NAMALWA (cell line): ENCODE results near the gene SMAP1.

Source experiments
- DNase-seq: peaks from one replicate; pipeline ENCODE4 v3.0.0-alpha.2; 2015; ENCODE audit warnings: low spot score

SMAP1 gene

GRCh38 chr6:70843328-70843918 lies 175.7 kb downstream of the SMAP1 start:
- DNase-seq, result peak; percentile 34

- DNase-seq, result no peak
Measured at GRCh38 chr6:70844301-70844700, 176.6 kb downstream of the SMAP1 start.

- DNase-seq, result no peak
Measured at GRCh38 chr6:70846207-70846835, 178.6 kb downstream of the SMAP1 start.

- no peak for DNase-seq
Measured at GRCh38 chr6:70847106-70848084, 179.7 kb downstream of the SMAP1 start.

- DNase-seq, result no peak
Measured at GRCh38 chr6:70849348-70850069, 181.8 kb downstream of the SMAP1 start.

GRCh38 chr6:70852667-70853246 lies 185.1 kb downstream of the SMAP1 start:
- peak; percentile 27 for DNase-seq

GRCh38 chr6:70857387-70858077 lies 189.8 kb downstream of the SMAP1 start:
- peak; percentile 88 for DNase-seq

GRCh38 chr6:70860045-70860444 lies 192.4 kb downstream of the SMAP1 start:
- DNase-seq, result no peak

- DNase-seq, result no peak
Measured at GRCh38 chr6:70860920-70861319, 193.2 kb downstream of the SMAP1 start.

GRCh38 chr6:70863343-70863742 lies 195.7 kb downstream of the SMAP1 start:
- peak; percentile 42 for DNase-seq

- peak; percentile 52 for DNase-seq
Measured at GRCh38 chr6:70864401-70864800, 196.7 kb downstream of the SMAP1 start.

GRCh38 chr6:70872469-70872868 lies 204.8 kb downstream of the SMAP1 start:
- no peak for DNase-seq

- DNase-seq, result no peak
Measured at GRCh38 chr6:70874181-70874913, 206.7 kb downstream of the SMAP1 start.

GRCh38 chr6:70879496-70879895 lies 211.8 kb downstream of the SMAP1 start:
- no peak for DNase-seq

- DNase-seq, result peak; percentile 71
Measured at GRCh38 chr6:70884074-70884983, 216.6 kb downstream of the SMAP1 start.

GRCh38 chr6:70886071-70886470 lies 218.4 kb downstream of the SMAP1 start:
- DNase-seq, result no peak

GRCh38 chr6:70886661-70887060 lies 219.0 kb downstream of the SMAP1 start:
- no peak for DNase-seq

GRCh38 chr6:70889270-70889669 lies 221.6 kb downstream of the SMAP1 start:
- DNase-seq, result no peak

GRCh38 chr6:70894001-70894400 lies 226.3 kb downstream of the SMAP1 start:
- DNase-seq, result no peak
